GM19452 (cell line): ENCODE data around the gene CRADD.
"Not testable (repeated sequence)": the region's sequence is repeated elsewhere in the genome, so short reads cannot be mapped to it uniquely, and the experiment has no call there.

Source experiments
- ATAC-seq: cut with Tn5 transposase; IDR thresholded peaks from one replicate; pipeline ENCODE4 v1.9.1; 2021; ENCODE audit not compliant: unreplicated experiment

CRADD gene

GRCh38 chr12:93862424-93862823, 185.2 kb downstream of the CRADD start:
- ATAC-seq, result no peak

- ATAC-seq, result no peak
Measured at GRCh38 chr12:93865751-93866150, 188.6 kb downstream of the CRADD start.

GRCh38 chr12:93868771-93869170, 191.6 kb downstream of the CRADD start:
- ATAC-seq, result no peak

GRCh38 chr12:93870020-93870795, 193.0 kb downstream of the CRADD start:
- no peak for ATAC-seq

GRCh38 chr12:93871566-93871965, 194.4 kb downstream of the CRADD start:
- not testable (repeated sequence) for ATAC-seq

- ATAC-seq, result no peak
Measured at GRCh38 chr12:93873561-93873960, 196.4 kb downstream of the CRADD start.

- ATAC-seq, result no peak
Measured at GRCh38 chr12:93875157-93875556, 198.0 kb downstream of the CRADD start.

- no peak for ATAC-seq
Measured at GRCh38 chr12:93876360-93876759, 199.2 kb downstream of the CRADD start.

- ATAC-seq, result no peak
Measured at GRCh38 chr12:93877446-93877845, 200.3 kb downstream of the CRADD start.

GRCh38 chr12:93879476-93880421, 202.6 kb downstream of the CRADD start:
- no peak for ATAC-seq

GRCh38 chr12:93880853-93881522, 203.8 kb downstream of the CRADD start:
- ATAC-seq, result no peak

GRCh38 chr12:93882763-93883162, 205.6 kb downstream of the CRADD start:
- no peak for ATAC-seq

- ATAC-seq, result no peak
Measured at GRCh38 chr12:93883436-93884154, 206.4 kb downstream of the CRADD start.

- ATAC-seq, result no peak
Measured at GRCh38 chr12:93884794-93885460, 207.8 kb downstream of the CRADD start.

GRCh38 chr12:93885973-93886532, 208.9 kb downstream of the CRADD start:
- ATAC-seq, result not testable (repeated sequence)

GRCh38 chr12:93886533-93887511, 209.6 kb downstream of the CRADD start:
- no peak for ATAC-seq

- ATAC-seq, result no peak
Measured at GRCh38 chr12:93888964-93889363, 211.8 kb downstream of the CRADD start.

- ATAC-seq, result no peak
Measured at GRCh38 chr12:93889516-93890212, 212.5 kb downstream of the CRADD start.
